ENCODE data around the gene TTC28.

GRCh38 chr22:28063656-28064055 is 616.0 kb downstream of the TTC28 start:
- TF ChIP-seq CTCF (IDR thresholded peaks at IDR 0.05): no peak
- TF ChIP-seq EP300 (IDR thresholded peaks at IDR 0.05): no peak

All from esophagus muscularis mucosa (tissue), 3 donors.